GM19463 (cell line): ENCODE results near the gene POFUT1.
"Not testable (repeated sequence)": the region's sequence is repeated elsewhere in the genome, so short reads cannot be mapped to it uniquely, and the experiment has no call there.

Experiments
- ATAC-seq: cut with Tn5 transposase; IDR thresholded peaks from one replicate; pipeline ENCODE4 v1.9.1; 2021; ENCODE audit warnings: mild to moderate bottlenecking, moderate library complexity; ENCODE audit not compliant: unreplicated experiment

POFUT1 gene

GRCh38 chr20:32263398-32263954, 55.8 kb downstream of the POFUT1 start:
- no peak for ATAC-seq

GRCh38 chr20:32271620-32272019, 63.9 kb downstream of the POFUT1 start:
- no peak for ATAC-seq

- no peak for ATAC-seq
Observed at GRCh38 chr20:32274359-32274758, 66.7 kb downstream of the POFUT1 start.

- not testable (repeated sequence) for ATAC-seq
Observed at GRCh38 chr20:32275163-32275562, 67.5 kb downstream of the POFUT1 start.

GRCh38 chr20:32277361-32278198, 69.9 kb downstream of the POFUT1 start, which contains the start of gene KIF3B:
TSS of gene KIF3B (plus strand) at chr20:32277651. CDS start at chr20:32309778, 32,127 bp downstream.
- ATAC-seq, result peak; percentile 77

GRCh38 chr20:32278199-32278643, 70.5 kb downstream of the POFUT1 start:
- peak; percentile 71 for ATAC-seq

- ATAC-seq, result no peak
Observed at GRCh38 chr20:32281711-32282110, 74.0 kb downstream of the POFUT1 start.

GRCh38 chr20:32282461-32282860, 74.8 kb downstream of the POFUT1 start:
- no peak for ATAC-seq

- peak; percentile 33 for ATAC-seq
Observed at GRCh38 chr20:32285082-32285620, 77.5 kb downstream of the POFUT1 start.

- peak; percentile 63 for ATAC-seq
Observed at GRCh38 chr20:32285621-32286371, 78.1 kb downstream of the POFUT1 start.

GRCh38 chr20:32287231-32287638, 79.6 kb downstream of the POFUT1 start:
- ATAC-seq, result no peak
